PC-3 (cell line): ENCODE data around the gene DCTD. TPM values are rescaled to one million over a fixed set of nuclear protein-coding genes. Genes with fewer than 3 reads are reported as not detected.

Experiments
- ATAC-seq: fragments of 200-7000 bp; cut with Tn5 transposase; 2 replicates; pipeline ENCODE4 v1.9.1; 2020; ENCODE audit warnings: mild to moderate bottlenecking, moderate library complexity
- BruUV-seq: library from RNA; stranded (reverse); fragments of 400-500 nt; replicated peaks from 2 replicates; lab custom pipeline; 2021; lab: Mats Ljungman, UMichigan
- CTCF ChIA-PET: fragments of 300-600 bp; sonication (Branson Sonifier 250); formaldehyde crosslinking; loops from one replicate; lab custom pipeline; 2022; ENCODE audit warnings: antibody characterized with exemption; lab: Charles Lee
- POLR2A ChIA-PET: fragments of 300-600 bp; sonication (Branson Sonifier 250); formaldehyde crosslinking; loops from one replicate; lab custom pipeline; 2022; ENCODE audit warnings: antibody characterized with exemption; ENCODE audit not compliant: unreplicated experiment; lab: Charles Lee
- DNase-seq: peaks from one replicate; pipeline ENCODE4 v3.0.0-alpha.2; 2015
- H2AFZ ChIP-seq: fragments of 300-600 bp; sonication (generic); 2 replicates; pipeline ENCODE4 v1.6.0; 2016; ENCODE audit warnings: antibody characterized with exemption, low read length
- H3F3A ChIP-seq: fragments of 300-600 bp; sonication (generic); one replicate; pipeline ENCODE4 v1.6.0; 2017; ENCODE audit warnings: antibody characterized with exemption, low read length, control low read depth, mild to moderate bottlenecking; ENCODE audit not compliant: unreplicated experiment
- H3K27ac ChIP-seq: fragments of 300-600 bp; sonication (generic); 2 replicates; pipeline ENCODE4 v1.5.1; 2016; ENCODE audit warnings: mild to moderate bottlenecking, low read length
- H3K27me3 ChIP-seq: fragments of 300-600 bp; sonication (generic); 2 replicates; pipeline ENCODE4 v1.6.1; 2016; ENCODE audit warnings: low read length, mixed read lengths
- H3K36me3 ChIP-seq: fragments of 300-600 bp; sonication (generic); 2 replicates; pipeline ENCODE4 v1.6.1; 2016; ENCODE audit warnings: low read depth, mixed run types, low read length, mixed read lengths
- H3K4me1 ChIP-seq: fragments of 300-600 bp; sonication (generic); 2 replicates; pipeline ENCODE4 v1.5.1; 2016; ENCODE audit warnings: low read length; ENCODE audit not compliant: insufficient read depth
- H3K4me2 ChIP-seq: fragments of 300-600 bp; sonication (generic); 2 replicates; pipeline ENCODE4 v1.6.0; 2016; ENCODE audit warnings: low read length
- H3K4me3 ChIP-seq: fragments of 300-600 bp; sonication (generic); 2 replicates; pipeline ENCODE4 v1.5.1; 2016; ENCODE audit warnings: mild to moderate bottlenecking, low read length, mixed read lengths
- H3K79me2 ChIP-seq: fragments of 300-600 bp; sonication (generic); 2 replicates; pipeline ENCODE4 v1.6.1; 2017; ENCODE audit warnings: low read length, mixed read lengths
- H3K9ac ChIP-seq: fragments of 300-600 bp; sonication (generic); 2 replicates; pipeline ENCODE4 v1.6.0; 2016; ENCODE audit warnings: mild to moderate bottlenecking, low read length
- H3K9me2 ChIP-seq: fragments of 300-600 bp; sonication (generic); replicated peaks from 2 replicates; pipeline ENCODE4 v1.6.1; 2016; ENCODE audit warnings: mixed run types, low read length, mixed read lengths
- H3K9me3 ChIP-seq: fragments of 300-600 bp; sonication (generic); 2 replicates; pipeline ENCODE4 v1.6.1; 2016; ENCODE audit warnings: low read length, mixed read lengths
- H4K20me1 ChIP-seq: fragments of 300-600 bp; sonication (generic); 2 replicates; pipeline ENCODE4 v1.6.1; 2016; ENCODE audit warnings: low read length, mixed read lengths
- EZH2 ChIP-seq: fragments of 300-600 bp; sonication (generic); IDR thresholded peaks from one replicate; pipeline ENCODE4 v1.6.1; 2017; ENCODE audit warnings: antibody characterized with exemption, mild to moderate bottlenecking, low read length; ENCODE audit not compliant: unreplicated experiment
- EZH2phosphoT487 ChIP-seq: fragments of 300-600 bp; sonication (generic); IDR thresholded peaks from 2 replicates; pipeline ENCODE4 v1.6.1; 2018; ENCODE audit warnings: mild to moderate bottlenecking, antibody characterized with exemption, low read length, borderline replicate concordance
- intact Hi-C: fragments of 100-400 bp; cut with micrococcal nuclease; formaldehyde crosslinking; loops from 2 replicates; pipeline ENCODE4 v1.9.0; 2023
- total RNA-seq: library from RNA; depleted of rRNA; stranded (reverse); fragments of >200 nt; gene quantifications from 2 replicates; pipeline ENCODE4 v1.2.3, GENCODE V29; 2014
- TF ChIP-seq, protein P1 (sequence below): fragments of 300-600 bp; sonication (generic); conservative IDR thresholded peaks from 2 replicates; pipeline ENCODE4 v1.5.1; 2017; ENCODE audit warnings: antibody characterized with exemption, low read depth, mild to moderate bottlenecking, low read length

The DCTD gene
- total RNA-seq, 1 experiment from 2014 or later = 58.1 TPM

DNA sequence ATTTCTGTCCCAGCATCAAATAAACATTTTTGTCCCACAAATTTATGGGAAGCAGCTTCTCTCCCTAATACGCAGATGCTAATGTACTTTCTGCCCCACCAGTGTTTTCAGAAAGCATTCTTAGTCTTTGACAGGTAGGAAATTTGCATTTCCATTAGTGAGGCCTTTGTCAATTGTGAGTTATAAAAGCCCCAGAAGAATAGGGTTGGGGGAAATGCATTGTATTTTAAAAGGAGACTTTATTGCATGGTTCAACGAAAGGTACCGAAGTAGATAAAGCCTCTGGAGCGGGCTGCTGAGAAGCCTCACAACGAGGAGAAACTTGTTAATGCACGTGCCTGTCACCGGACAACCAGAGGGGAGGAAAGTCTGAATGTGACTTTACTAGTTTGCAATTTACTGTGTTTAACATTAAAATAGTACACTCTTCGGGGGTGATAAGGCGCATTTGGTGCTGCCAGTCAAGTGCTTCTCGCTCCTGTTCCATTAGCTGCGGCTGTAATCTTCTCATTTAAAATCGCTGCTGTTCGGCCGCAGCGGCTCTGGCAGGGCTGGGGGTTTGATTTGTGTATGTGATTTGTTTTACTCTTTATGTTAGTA lies 63.4 kb downstream of the DCTD start:
- no peak overlapping the region for H3K4me2 ChIP-seq
- BruUV-seq = no TSS peak
- H3K27ac ChIP-seq = no peak overlapping the region
- DNase-seq (no peak), ATAC-seq (no peak)
- H2AFZ ChIP-seq = no peak overlapping the region
- H3K36me3 ChIP-seq = no peaks in the 10 kb centered on the region
- TF ChIP-seq EZH2 (no peak), EZH2phosphoT487 (no peak)
- TF ChIP-seq, protein P1, sequence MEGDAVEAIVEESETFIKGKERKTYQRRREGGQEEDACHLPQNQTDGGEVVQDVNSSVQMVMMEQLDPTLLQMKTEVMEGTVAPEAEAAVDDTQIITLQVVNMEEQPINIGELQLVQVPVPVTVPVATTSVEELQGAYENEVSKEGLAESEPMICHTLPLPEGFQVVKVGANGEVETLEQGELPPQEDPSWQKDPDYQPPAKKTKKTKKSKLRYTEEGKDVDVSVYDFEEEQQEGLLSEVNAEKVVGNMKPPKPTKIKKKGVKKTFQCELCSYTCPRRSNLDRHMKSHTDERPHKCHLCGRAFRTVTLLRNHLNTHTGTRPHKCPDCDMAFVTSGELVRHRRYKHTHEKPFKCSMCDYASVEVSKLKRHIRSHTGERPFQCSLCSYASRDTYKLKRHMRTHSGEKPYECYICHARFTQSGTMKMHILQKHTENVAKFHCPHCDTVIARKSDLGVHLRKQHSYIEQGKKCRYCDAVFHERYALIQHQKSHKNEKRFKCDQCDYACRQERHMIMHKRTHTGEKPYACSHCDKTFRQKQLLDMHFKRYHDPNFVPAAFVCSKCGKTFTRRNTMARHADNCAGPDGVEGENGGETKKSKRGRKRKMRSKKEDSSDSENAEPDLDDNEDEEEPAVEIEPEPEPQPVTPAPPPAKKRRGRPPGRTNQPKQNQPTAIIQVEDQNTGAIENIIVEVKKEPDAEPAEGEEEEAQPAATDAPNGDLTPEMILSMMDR = no peak
- CTCF ChIA-PET = no interaction called here
- H3F3A ChIP-seq = no peaks in the 10 kb centered on the region
- H3K79me2 ChIP-seq = no peaks in the 10 kb centered on the region
- no peaks in the 10 kb centered on the region for H3K9me2 ChIP-seq
- POLR2A ChIA-PET = no interaction called here
- no peaks in the 10 kb centered on the region for H4K20me1 ChIP-seq
- no peak overlapping the region for H3K9ac ChIP-seq
- no peaks in the 10 kb centered on the region for H3K9me3 ChIP-seq
- no peaks in the 10 kb centered on the region for H3K4me1 ChIP-seq
- no peaks in the 10 kb centered on the region for H3K27me3 ChIP-seq
- intact Hi-C loops = no loop called here
- H3K4me3 ChIP-seq = no peak overlapping the region

DNA sequence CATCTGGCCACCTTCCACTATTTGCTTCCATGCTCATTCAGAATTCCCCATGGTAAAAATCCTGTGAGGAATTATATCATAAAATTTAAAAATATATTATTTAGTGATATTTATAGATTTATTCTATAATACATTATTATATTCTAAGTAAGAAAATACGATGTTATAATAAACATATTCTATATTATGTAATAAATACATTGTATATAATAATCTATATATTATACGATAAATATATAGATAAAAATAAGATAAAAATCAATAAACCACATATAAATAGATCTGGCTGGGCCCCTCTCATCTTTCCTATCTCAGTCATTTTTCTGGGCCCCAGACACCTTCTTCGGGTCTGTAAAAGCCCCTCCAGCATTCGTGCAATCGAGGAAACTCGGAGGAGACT lies 68.5 kb downstream of the DCTD start:
- no peaks in the 10 kb centered on the region for H3F3A ChIP-seq
- H3K4me2 ChIP-seq = no peak overlapping the region
- ChIA-PET CTCF (no interaction called here), POLR2A (no interaction called here)
- TF ChIP-seq EZH2 (no peak), EZH2phosphoT487 (no peak)
- TF ChIP-seq, protein P1 = no peak
- H3K9ac ChIP-seq = no peak overlapping the region
- BruUV-seq = no TSS peak
- no peaks in the 10 kb centered on the region for H3K9me2 ChIP-seq
- no peak for ATAC-seq
- no peaks in the 10 kb centered on the region for H3K27me3 ChIP-seq
- intact Hi-C loops = no loop called here
- H3K9me3 ChIP-seq = no peaks in the 10 kb centered on the region
- no peak for DNase-seq
- no peaks in the 10 kb centered on the region for H4K20me1 ChIP-seq
- no peak overlapping the region for H3K4me3 ChIP-seq
- no peak overlapping the region for H2AFZ ChIP-seq
- H3K27ac ChIP-seq = no peak overlapping the region
- no peaks in the 10 kb centered on the region for H3K4me1 ChIP-seq
- no peaks in the 10 kb centered on the region for H3K36me3 ChIP-seq
- H3K79me2 ChIP-seq = no peaks in the 10 kb centered on the region

DNA sequence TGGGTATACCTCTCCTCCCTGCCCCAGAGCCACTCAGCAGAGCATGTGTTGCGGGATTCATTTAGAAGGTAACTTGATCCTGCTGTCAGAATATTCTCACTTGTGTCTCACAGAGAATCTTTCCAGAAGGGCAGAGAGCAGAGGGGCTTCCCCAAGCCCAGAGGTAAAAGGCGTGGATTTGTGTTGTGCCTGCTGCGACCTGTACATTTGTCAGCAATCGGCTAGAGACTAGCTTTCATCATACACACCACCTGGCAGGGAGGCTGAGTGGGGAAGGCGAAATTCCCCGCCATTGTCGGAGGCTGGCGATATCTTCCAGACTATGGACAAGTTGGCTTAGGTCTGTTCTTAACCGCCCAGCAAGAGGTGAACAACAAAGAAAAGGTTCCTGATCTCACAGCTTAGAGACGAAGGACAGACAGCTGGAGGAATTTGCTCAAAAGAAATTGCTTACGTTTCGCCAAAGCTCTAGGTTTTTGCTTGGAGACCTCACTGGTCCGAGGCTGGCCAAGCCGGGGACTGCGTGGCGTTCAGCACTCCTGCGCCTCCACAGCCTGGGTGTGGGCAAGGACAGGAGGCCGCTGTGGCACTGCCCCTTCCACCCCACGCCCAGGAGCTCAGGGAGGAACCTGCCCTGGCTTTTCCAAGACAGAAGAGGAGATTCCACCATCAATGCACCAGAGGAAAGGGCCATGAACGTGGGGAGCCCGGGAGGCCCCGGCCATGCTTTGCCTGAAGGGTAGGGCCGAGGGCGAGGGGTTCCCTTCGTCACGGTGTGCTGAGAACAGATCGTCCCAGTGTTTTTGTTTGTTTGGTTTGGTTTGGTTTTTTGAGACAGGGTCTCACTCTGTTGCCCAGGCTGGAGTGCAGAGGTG lies 69.4 kb downstream of the DCTD start:
- TF ChIP-seq, protein P1 = no peak
- TF ChIP-seq EZH2phosphoT487 (no peak), EZH2 (no peak)
- no TSS peak for BruUV-seq
- Histone ChIP-seq H4K20me1 (no peaks in the 10 kb centered on the region), H3K9ac (no peak overlapping the region), H2AFZ (no peak overlapping the region), H3K9me3 (no peaks in the 10 kb centered on the region), H3K27me3 (no peaks in the 10 kb centered on the region), H3K79me2 (no peaks in the 10 kb centered on the region), H3F3A (no peaks in the 10 kb centered on the region), H3K27ac (no peak overlapping the region), H3K4me1 (no peaks in the 10 kb centered on the region), H3K4me2 (no peak overlapping the region), H3K36me3 (no peaks in the 10 kb centered on the region), H3K9me2 (no peaks in the 10 kb centered on the region), H3K4me3 (no peak overlapping the region)
- intact Hi-C loops = no loop called here
- DNase-seq = no peak
- ChIA-PET POLR2A (no interaction called here), CTCF (no interaction called here)
- ATAC-seq = no peak
